Panc1 (cell line): ENCODE measurements around the gene AMIGO1.

Source experiments
- CTCF ChIP-seq: fragments of 450-650 bp; IDR thresholded peaks from 2 replicates; pipeline ENCODE4 v1.5.1; 2017; ENCODE audit warnings: mild to moderate bottlenecking
- REST ChIP-seq, 2 experiments: IDR thresholded peaks; 2 replicates each; pipeline ENCODE4 v1.6.1; 2011 to 2012; ENCODE audit warnings: low read depth in 2 of 2, control low read depth in 1 of 2, low read length in 1 of 2, mild to moderate bottlenecking in 1 of 2, moderate library complexity in 1 of 2; ENCODE audit not compliant: insufficient read depth in 1 of 2

- TF ChIP-seq CTCF: no peak
- TF ChIP-seq REST (IDR thresholded peaks at IDR 0.05; ENCODE audit: insufficient read depth in 1 of 2, low read depth in 2 of 2, low read length in 1 of 2): no peak
Observed at GRCh38 chr1:109522026-109522425, 12.5 kb upstream of the AMIGO1 start.
